IMR-90 (cell line): ENCODE data around the gene SERINC3. TPM values are rescaled to one million over a fixed set of nuclear protein-coding genes. Genes with fewer than 3 reads are reported as not detected.

Source experiments
- ATAC-seq: fragments of 200-7000 bp; cut with Tn5 transposase; 2 replicates; pipeline ENCODE4 v1.9.1; 2020; ENCODE audit warnings: low read depth, mild to moderate bottlenecking, moderate library complexity
- BruUV-seq: library from RNA; stranded (reverse); fragments of 400-500 nt; replicated peaks from 2 replicates; lab custom pipeline; 2021; lab: Mats Ljungman, UMichigan
- CTCF ChIA-PET: fragments of 300-600 bp; formaldehyde crosslinking; extraction: SDS; loops from one replicate; lab custom pipeline; 2021; ENCODE audit warnings: antibody characterized with exemption; lab: Yijun Ruan, JAX
- POLR2A ChIA-PET: fragments of 300-600 bp; sonication (Branson Sonifier 250); formaldehyde crosslinking; loops from one replicate; lab custom pipeline; 2022; ENCODE audit warnings: antibody characterized with exemption; ENCODE audit not compliant: unreplicated experiment; lab: Charles Lee
- DNase-seq: peaks from one replicate; pipeline ENCODE4 v3.0.0; 2013
- H2AFZ ChIP-seq: replicated peaks from 2 replicates; pipeline ENCODE3; 2013; ENCODE audit warnings: low read length, mild to moderate bottlenecking; ENCODE audit not compliant: poor library complexity
- H2AK5ac ChIP-seq: 2 replicates; pipeline ENCODE4 v1.6.1; 2013; ENCODE audit warnings: low read depth, low read length, inconsistent platforms
- H2AK9ac ChIP-seq: replicated peaks from 2 replicates; pipeline ENCODE3; 2013; ENCODE audit warnings: mild to moderate bottlenecking, low read depth, low read length, moderate library complexity; ENCODE audit not compliant: poor library complexity
- H2BK120ac ChIP-seq: 2 replicates; pipeline ENCODE4 v1.6.1; 2013; ENCODE audit warnings: low read depth, low read length, inconsistent platforms
- H2BK15ac ChIP-seq: 3 replicates; pipeline ENCODE4 v1.6.1; 2013; ENCODE audit warnings: low read depth, low read length, inconsistent platforms
- H2BK20ac ChIP-seq: 2 replicates; pipeline ENCODE4 v1.6.1; 2013; ENCODE audit warnings: low read depth, mild to moderate bottlenecking, inconsistent platforms, low read length, moderate library complexity
- H2BK5ac ChIP-seq: 2 replicates; pipeline ENCODE4 v1.6.1; 2013; ENCODE audit warnings: mild to moderate bottlenecking, low read depth, low read length, inconsistent platforms; ENCODE audit not compliant: poor library complexity, severe bottlenecking
- H3K14ac ChIP-seq: replicated peaks from 2 replicates; pipeline ENCODE4 v1.6.1; 2013; ENCODE audit warnings: low read depth, low read length, inconsistent platforms
- H3K18ac ChIP-seq: 2 replicates; pipeline ENCODE4 v1.6.1; 2013; ENCODE audit warnings: low read depth, low read length, control low read depth
- H3K23ac ChIP-seq: 2 replicates; pipeline ENCODE4 v1.6.1; 2013; ENCODE audit warnings: low read depth, low read length, inconsistent platforms
- H3K27ac ChIP-seq: 2 replicates; pipeline ENCODE4 v1.5.1; 2013; ENCODE audit warnings: mild to moderate bottlenecking, control low read depth, low read length; ENCODE audit not compliant: insufficient read depth
- H3K27me3 ChIP-seq: 2 replicates; pipeline ENCODE4 v1.6.1; 2013; ENCODE audit warnings: low read length; ENCODE audit not compliant: control insufficient read depth, insufficient read depth
- H3K36me3 ChIP-seq: 2 replicates; pipeline ENCODE4 v1.6.1; 2013; ENCODE audit warnings: low read length, mixed read lengths; ENCODE audit not compliant: control insufficient read depth, insufficient read depth
- H3K4ac ChIP-seq: 2 replicates; pipeline ENCODE4 v1.6.1; 2013; ENCODE audit warnings: low read depth, low read length, inconsistent platforms
- H3K4me1 ChIP-seq: 2 replicates; pipeline ENCODE4 v1.6.1; 2013; ENCODE audit warnings: low read length, mixed read lengths; ENCODE audit not compliant: control insufficient read depth, insufficient read depth
- H3K4me2 ChIP-seq: 2 replicates; pipeline ENCODE4 v1.6.1; 2013; ENCODE audit warnings: low read depth, mild to moderate bottlenecking, control low read depth, low read length, moderate library complexity
- H3K4me3 ChIP-seq: 2 replicates; pipeline ENCODE4 v1.5.1; 2013; ENCODE audit warnings: low read depth, mild to moderate bottlenecking, control low read depth, low read length, moderate library complexity; ENCODE audit not compliant: insufficient read depth
- H3K56ac ChIP-seq: 2 replicates; pipeline ENCODE4 v1.6.1; 2013; ENCODE audit warnings: low read length, inconsistent platforms; ENCODE audit not compliant: insufficient read depth; ENCODE audit errors: extremely low read depth
- H3K79me1 ChIP-seq, 2 experiments: 2 replicates each; pipeline ENCODE4 v1.6.1; 2013; ENCODE audit warnings: low read length in 2 of 2, inconsistent platforms in 1 of 2, low read depth in 1 of 2
- H3K9ac ChIP-seq: 2 replicates; pipeline ENCODE4 v1.6.1; 2013; ENCODE audit warnings: low read depth, low read length, control low read depth
- H3K9me1 ChIP-seq: 2 replicates; pipeline ENCODE4 v1.6.1; 2013; ENCODE audit warnings: low read length, inconsistent platforms; ENCODE audit not compliant: insufficient read depth
- H3K9me3 ChIP-seq: 2 replicates; pipeline ENCODE4 v1.6.1; 2013; ENCODE audit warnings: low read length; ENCODE audit not compliant: control insufficient read depth, insufficient read depth
- H4K20me1 ChIP-seq: 2 replicates; pipeline ENCODE4 v1.6.1; 2013; ENCODE audit warnings: low read length, inconsistent platforms; ENCODE audit not compliant: insufficient read depth
- H4K5ac ChIP-seq: 2 replicates; pipeline ENCODE4 v1.6.1; 2013; ENCODE audit warnings: mild to moderate bottlenecking, low read depth, low read length, control low read depth
- H4K8ac ChIP-seq, 2 experiments: 2 replicates each; pipeline ENCODE4 v1.6.1; 2013; ENCODE audit warnings: low read depth in 2 of 2, low read length in 2 of 2, control low read depth in 1 of 2, inconsistent platforms in 1 of 2
- H4K91ac ChIP-seq: 2 replicates; pipeline ENCODE4 v1.6.1; 2013; ENCODE audit warnings: low read depth, low read length, inconsistent platforms; ENCODE audit not compliant: insufficient read depth
- BHLHE40 ChIP-seq: fragments of 150-350 bp; IDR thresholded peaks from 2 replicates; pipeline ENCODE4 v1.6.1; 2016; ENCODE audit warnings: mild to moderate bottlenecking, low read depth, low read length
- CTCF ChIP-seq: conservative IDR thresholded peaks from 2 replicates; pipeline ENCODE4 v1.5.1; 2012; ENCODE audit warnings: mild to moderate bottlenecking, low read depth, low read length, improper control_type of control experiment
- ELK1 ChIP-seq: fragments of 150-350 bp; IDR thresholded peaks from 2 replicates; pipeline ENCODE4 v1.6.1; 2016; ENCODE audit warnings: low read depth, mild to moderate bottlenecking, low read length, moderate library complexity, borderline replicate concordance
- FOS ChIP-seq: fragments of 150-350 bp; IDR thresholded peaks from 2 replicates; pipeline ENCODE4 v1.6.1; 2016; ENCODE audit warnings: low read depth, low read length
- MAZ ChIP-seq: IDR thresholded peaks from 2 replicates; pipeline ENCODE4 v1.6.1; 2012; ENCODE audit warnings: low read depth, mild to moderate bottlenecking, low read length, improper control_type of control experiment, moderate library complexity, borderline replicate concordance
- MXI1 ChIP-seq: IDR thresholded peaks from 2 replicates; pipeline ENCODE4 v1.6.1; 2012; ENCODE audit warnings: low read depth, mild to moderate bottlenecking, low read length, moderate library complexity, borderline replicate concordance
- NFE2L2 ChIP-seq: fragments of 150-350 bp; IDR thresholded peaks from 2 replicates; pipeline ENCODE4 v1.6.1; 2016; ENCODE audit warnings: low read depth, mild to moderate bottlenecking, low read length
- POLR2A ChIP-seq: IDR thresholded peaks from 2 replicates; pipeline ENCODE4 v1.6.1; 2012; ENCODE audit warnings: mild to moderate bottlenecking, low read depth, low read length
- RAD21 ChIP-seq: IDR thresholded peaks from 2 replicates; pipeline ENCODE4 v1.6.1; 2012; ENCODE audit warnings: low read length, improper control_type of control experiment
- RCOR1 ChIP-seq: IDR thresholded peaks from 2 replicates; pipeline ENCODE4 v1.6.1; 2012; ENCODE audit warnings: mild to moderate bottlenecking, low read length, improper control_type of control experiment; ENCODE audit not compliant: insufficient replicate concordance
- USF2 ChIP-seq: fragments of 150-350 bp; IDR thresholded peaks from 2 replicates; pipeline ENCODE4 v1.6.1; 2017; ENCODE audit warnings: mild to moderate bottlenecking, antibody characterized with exemption, low read length, low read depth
- WGBS, 2 experiments: methylation state at CpG; one replicate each; pipeline versions ENCODE4 v1.1.5 to v1.1.7; 2013; ENCODE audit warnings: missing lambda C conversion rate in 2 of 2; ENCODE audit not compliant: insufficient read length in 1 of 2; ENCODE audit errors: extremely low coverage in 2 of 2; 5-methylcytosine and 5-hydroxymethylcytosine counted together
- dilution Hi-C: fragments of 300-500 bp; cut with HindIII; formaldehyde crosslinking; loops from one replicate; pipeline ENCODE4 v1.14.3; 2018; ENCODE audit warnings: low sequenced_read_pairs; ENCODE audit not compliant: unreplicated experiment
- in situ Hi-C: fragments of 300-500 bp; cut with MboI; formaldehyde crosslinking; loops from 3 replicates; pipeline ENCODE4 v1.14.3; 2019; ENCODE audit warnings: low sequenced_read_pairs, inconsistent platforms, mixed read lengths
- intact Hi-C: fragments of 100-400 bp; cut with micrococcal nuclease; formaldehyde crosslinking; loops from 2 replicates; pipeline ENCODE4 v1.10.0; 2022
- polyA plus RNA-seq, 3 experiments: library from polyadenylated mRNA; depleted of rRNA; stranded (reverse); fragments of >200 nt; gene quantifications; 2 replicates each; pipeline ENCODE4 v1.2.3, GENCODE V29; 2012; ENCODE audit warnings: low replicate concordance in 1 of 3
- total RNA-seq: library from RNA; depleted of rRNA; stranded (reverse); fragments of >200 nt; gene quantifications from 2 replicates; pipeline ENCODE4 v1.2.3, GENCODE V29; 2012

Gene SERINC3
- total and polyA plus RNA-seq, 2 of the 4 experiments (the other 2 are of a cell fraction), result 101 to 132 TPM

- POLR2A ChIA-PET, result no interaction called here
- H3K14ac ChIP-seq, result peak overlapping the region; percentile 44; the same call in 1 of the 2 replicates
- TF ChIP-seq MAZ, result no peak
- no peak for TF ChIP-seq FOS
- TF ChIP-seq ELK1, result no peak
- TF ChIP-seq USF2, result no peak
- no peak for TF ChIP-seq BHLHE40
- TF ChIP-seq CTCF, result no peak
- TF ChIP-seq RAD21, result no peak
- TF ChIP-seq RCOR1, result no peak
- TF ChIP-seq POLR2A, result no peak
- no peak for TF ChIP-seq MXI1
- TF ChIP-seq NFE2L2, result no peak
- DNase-seq, result no peak
- no peak overlapping the region for H3K4me2 ChIP-seq
- dilution Hi-C loops, result no loop called here
- peak overlapping the region; percentile 18; the same call in 1 of the 2 replicates for H2AK5ac ChIP-seq
- no peak overlapping the region for H2AK9ac ChIP-seq
- H3K9me3 ChIP-seq, result no peaks in the 10 kb centered on the region
- no peak overlapping the region for H3K27ac ChIP-seq
- 0 out of 2 replicates have a peak, but pooled peaks cover 5% of the 10 kb centered on the region for H4K20me1 ChIP-seq
- no peak overlapping the region for H4K8ac ChIP-seq
- in situ Hi-C loops, result no loop called here
- no peaks in the 10 kb centered on the region for H3K36me3 ChIP-seq
- H3K23ac ChIP-seq, result 0 out of 2 replicates have a peak overlapping the region, but pooled peaks have one; percentile 38
- no peak overlapping the region; the same call in 1 of the 2 replicates for H3K18ac ChIP-seq
- peaks cover 11% of the 10 kb centered on the region; the same call in 1 of the 2 replicates for H3K9me1 ChIP-seq
- no peak overlapping the region; the same call in 1 of the 2 replicates for H4K5ac ChIP-seq
- no TSS peak for BruUV-seq
- H2BK5ac ChIP-seq, result peak overlapping the region; percentile 37
- peak overlapping the region; percentile 40; the same call in 1 of the 3 replicates for H2BK15ac ChIP-seq
- H2BK20ac ChIP-seq, result peak overlapping the region; percentile 14; the same call in 1 of the 2 replicates
- no peaks in the 10 kb centered on the region for H3K27me3 ChIP-seq
- peak overlapping the region; percentile 25; the same call in 1 of the 2 replicates for H4K91ac ChIP-seq
- no peak overlapping the region for H2AFZ ChIP-seq
- H3K4me3 ChIP-seq, result no peak overlapping the region
- peak overlapping the region; percentile 60 for H3K4ac ChIP-seq
- H2BK120ac ChIP-seq, result peak overlapping the region; percentile 71; the same call in 1 of the 2 replicates
- CTCF ChIA-PET, result no interaction called here
- peaks cover 4 to 33% of the 10 kb centered on the region in 2 experiments for H3K79me1 ChIP-seq
- no peak overlapping the region for H3K56ac ChIP-seq
- intact Hi-C loops, result loop anchor here (5.0 kb wide), 1 partner anchor 38 kb away; no protein-coding TSS in a partner anchor
- WGBS, 2 experiments, result no CpG with 5 or more reads among the region's 1 CpG
- ATAC-seq, result no peak
- peaks cover 10% of the 10 kb centered on the region for H3K4me1 ChIP-seq
- H3K9ac ChIP-seq, result no peak overlapping the region
These were observed 48.5 kb upstream of the SERINC3 start for GRCh38 chr20:44570367-44570766.
